Endothelial cell of umbilical vein (primary cell): Measurements from ENCODE around the gene XIAP. TPM values are rescaled to one million over a fixed set of nuclear protein-coding genes. Genes with fewer than 3 reads are reported as not detected.

Source experiments
- BruUV-seq: library from RNA; stranded (reverse); fragments of 400-500 nt; replicated peaks from 2 replicates; lab custom pipeline; 2021; lab: Mats Ljungman, UMichigan
- CTCF ChIA-PET: fragments of 300-600, 350-600 bp; sonication (Branson Sonifier 250); formaldehyde crosslinking; loops from one replicate; lab custom pipeline; 2021; ENCODE audit warnings: antibody characterized with exemption, inconsistent platforms; lab: Charles Lee
- POLR2A ChIA-PET: fragments of 300-600, 350-600 bp; sonication (Branson Sonifier 250); formaldehyde crosslinking; loops from one replicate; lab custom pipeline; 2021; ENCODE audit warnings: antibody characterized with exemption, inconsistent platforms; lab: Charles Lee
- DNase-seq: peaks from one replicate; pipeline ENCODE4 v3.0.0-alpha.2; 2011; ENCODE audit warnings: low read depth, low spot score
- FAIRE-seq: peaks from 2 replicates; lab custom pipeline; 2011; peaks lifted over from hg19 to GRCh38; lab: Jason Lieb, UNC
- H2AFZ ChIP-seq: 2 replicates; pipeline ENCODE4 v1.6.0; 2012; ENCODE audit warnings: low read depth, low read length, control low read depth, inconsistent platforms
- H3K27ac ChIP-seq: 2 replicates; pipeline ENCODE4 v1.5.1; 2011; ENCODE audit warnings: low read depth, mild to moderate bottlenecking, control low read depth, low read length, moderate library complexity; ENCODE audit not compliant: insufficient read depth
- H3K27me3 ChIP-seq, 2 experiments: 2 replicates each; pipeline versions ENCODE4 v1.6.0 to v1.6.1; 2011; ENCODE audit warnings: low read length in 2 of 2, mixed read lengths in 1 of 2; ENCODE audit not compliant: control insufficient read depth in 2 of 2, insufficient read depth in 2 of 2
- H3K36me3 ChIP-seq, 2 experiments: 2 replicates in 1 of 2; 3 replicates in 1 of 2; pipeline ENCODE4 v1.5.1; 2011; ENCODE audit warnings: low read length in 2 of 2, mild to moderate bottlenecking in 1 of 2, moderate library complexity in 1 of 2; ENCODE audit not compliant: control insufficient read depth in 2 of 2, insufficient read depth in 2 of 2; ENCODE audit errors: extremely low read depth in 1 of 2
- H3K4me1 ChIP-seq: 3 replicates; pipeline ENCODE4 v1.5.1; 2011; ENCODE audit warnings: mild to moderate bottlenecking, low read length; ENCODE audit not compliant: control insufficient read depth, insufficient read depth; ENCODE audit errors: extremely low read depth
- H3K4me2 ChIP-seq: 2 replicates; pipeline ENCODE4 v1.6.1; 2011; ENCODE audit warnings: low read length, control low read depth, mixed read lengths; ENCODE audit not compliant: insufficient read depth
- H3K4me3 ChIP-seq, 3 experiments: fragments of 200-600 bp in 1 of 3; sonication (generic), shearing (Covaris generic) in 1 of 3; replicated peaks in 1 of 3; 2 replicates each; pipeline ENCODE4 v1.5.1; 2011 to 2016; ENCODE audit warnings: control low read depth in 3 of 3, low read length in 3 of 3, mild to moderate bottlenecking in 2 of 3, inconsistent platforms in 1 of 3, low read depth in 1 of 3, moderate library complexity in 1 of 3; ENCODE audit not compliant: insufficient read depth in 1 of 3
- H3K79me2 ChIP-seq: 2 replicates; pipeline ENCODE4 v1.6.0; 2012; ENCODE audit warnings: low read length, inconsistent platforms; ENCODE audit not compliant: control insufficient read depth, insufficient read depth
- H3K9ac ChIP-seq: replicated peaks from 2 replicates; pipeline ENCODE3; 2011; ENCODE audit warnings: low read length, control low read depth; ENCODE audit not compliant: insufficient read depth; ENCODE audit errors: extremely low read depth
- H3K9me1 ChIP-seq: replicated peaks from 3 replicates; pipeline ENCODE4 v1.6.0; 2011; ENCODE audit warnings: mild to moderate bottlenecking, low read length; ENCODE audit not compliant: control insufficient read depth, insufficient read depth; ENCODE audit errors: extremely low read depth
- H3K9me3 ChIP-seq: replicated peaks from 2 replicates; pipeline ENCODE4 v1.5.1; 2012; ENCODE audit warnings: low read length, inconsistent platforms; ENCODE audit not compliant: control insufficient read depth, insufficient read depth
- H4K20me1 ChIP-seq: replicated peaks from 2 replicates; pipeline ENCODE3; 2011; ENCODE audit warnings: mild to moderate bottlenecking, low read length; ENCODE audit not compliant: control insufficient read depth, insufficient read depth; ENCODE audit errors: extremely low read depth
- CTCF ChIP-seq, 2 donors: IDR thresholded peaks; 1 replicate in 1 of 2; 2 replicates in 1 of 2; pipeline ENCODE4 v1.5.1; 2011; ENCODE audit warnings: low read length in 2 of 2, mild to moderate bottlenecking in 2 of 2, moderate library complexity in 2 of 2, control low read depth in 1 of 2, inconsistent platforms in 1 of 2, low read depth in 1 of 2; ENCODE audit not compliant: insufficient read depth in 1 of 2; ENCODE audit errors: extremely low read depth in 1 of 2
- EZH2 ChIP-seq: IDR thresholded peaks from 2 replicates; pipeline ENCODE4 v1.6.1; 2012; ENCODE audit warnings: borderline replicate concordance, low read depth, mild to moderate bottlenecking, moderate library complexity, low read length, inconsistent platforms; ENCODE audit not compliant: severe bottlenecking
- FOS ChIP-seq: IDR thresholded peaks from 2 replicates; pipeline ENCODE4 v1.6.1; 2011; ENCODE audit warnings: mild to moderate bottlenecking, low read length, moderate library complexity, borderline replicate concordance; ENCODE audit not compliant: insufficient read depth
- GATA2 ChIP-seq: IDR thresholded peaks from 2 replicates; pipeline ENCODE4 v1.7.0; 2011; ENCODE audit warnings: low read depth, mild to moderate bottlenecking, moderate library complexity, mixed read lengths, low read length; ENCODE audit not compliant: insufficient read length, insufficient read depth
- JUN ChIP-seq: IDR thresholded peaks from 2 replicates; pipeline ENCODE4 v1.6.1; 2011; ENCODE audit warnings: borderline replicate concordance, low read depth; ENCODE audit not compliant: insufficient read length, insufficient read depth
- MAX ChIP-seq: IDR thresholded peaks from 2 replicates; pipeline ENCODE4 v1.6.1; 2011; ENCODE audit not compliant: insufficient read depth, insufficient read length
- MYC ChIP-seq: IDR thresholded peaks from one replicate; pipeline ENCODE4 v1.6.1; 2011; ENCODE audit warnings: mild to moderate bottlenecking, low read depth, low read length
- POLR2A ChIP-seq: IDR thresholded peaks from 2 replicates; pipeline ENCODE4 v1.6.1; 2012; ENCODE audit warnings: low read depth, mild to moderate bottlenecking, control low read depth, low read length
- POLR2AphosphoS5 ChIP-seq: IDR thresholded peaks from 2 replicates; pipeline ENCODE4 v1.6.1; 2012; ENCODE audit warnings: low read depth, mild to moderate bottlenecking, control low read depth, low read length, moderate library complexity; ENCODE audit not compliant: insufficient read depth
- dilution Hi-C: fragments of 300-500 bp; cut with MboI; formaldehyde crosslinking; loops from one replicate; pipeline ENCODE4 v1.15.0; 2019; ENCODE audit warnings: low sequenced_read_pairs; ENCODE audit not compliant: extremely low pct_ligation_motif_present
- intact Hi-C: fragments of 100-400 bp; cut with micrococcal nuclease; formaldehyde crosslinking; loops from one replicate; pipeline ENCODE4 v1.10.0; 2022
- polyA plus RNA-seq, 4 experiments: library from polyadenylated mRNA; depleted of rRNA in 3 of 4; stranded (reverse) in 3 of 4; unstranded in 1 of 4; fragments of >200 nt; gene quantifications; 2 replicates each; pipeline versions ENCODE4 v1.2.1 to v1.2.3, GENCODE V29; 2011 to 2012; ENCODE audit warnings: missing spikeins in 1 of 4
- total RNA-seq: library from RNA; stranded (reverse); gene quantifications from 2 replicates; pipeline ENCODE4 v1.2.3, GENCODE V29; 2021

Gene XIAP
- total and polyA plus RNA-seq, 2 donors (not counting 3 experiments of a cell fraction or from before 2014, with no cell fraction given), result 8.1 to 38.3 TPM

GRCh38 chrX:123881330-123881729 is 21.5 kb downstream of the XIAP start:
- Histone ChIP-seq H3K9me3 (no peaks in the 10 kb centered on the region), H3K4me2 (no peak overlapping the region), H3K27ac (no peak overlapping the region), H3K9ac (no peak overlapping the region), H3K4me3 (no peak overlapping the region), H2AFZ (no peak overlapping the region), H3K27me3 (no peaks in the 10 kb centered on the region), H3K4me1 (peaks cover 11% of the 10 kb centered on the region), H3K79me2 (peaks cover 20% of the 10 kb centered on the region), H3K36me3 (peaks cover 2 to 5% of the 10 kb centered on the region in 2 experiments), H4K20me1 (no peaks in the 10 kb centered on the region), H3K9me1 (no peaks in the 10 kb centered on the region)
- TF ChIP-seq CTCF (IDR thresholded peaks at IDR 0.05; ENCODE audit: extremely low read depth in 1 of 2, insufficient read depth in 1 of 2, low read depth in 1 of 2, low read length in 2 of 2) (no peak), POLR2A (no peak), FOS (no peak), JUN (no peak), GATA2 (no peak), MAX (no peak), MYC (no peak), EZH2 (no peak), POLR2AphosphoS5 (no peak)
- DNase-seq (no peak), FAIRE-seq (no peak)
- no TSS peak for BruUV-seq
- POLR2A ChIA-PET, result no interaction called here
- CTCF ChIA-PET, result interaction anchor here (1.7 kb wide), 1 partner anchor 48 kb away, joined by 8 read pairs; no protein-coding TSS in a partner anchor
- intact Hi-C loops, result loop anchor here (10.0 kb wide), 1 partner anchor 73 kb away; no protein-coding TSS in a partner anchor
- dilution Hi-C loops, result no loop called here
